H1 (cell line): ENCODE measurements around the gene AVPR2. TPM values are rescaled to one million over a fixed set of nuclear protein-coding genes. Genes with fewer than 3 reads are reported as not detected.

ENCODE experiments used
- CBX8 ChIP-seq: fragments of 300-800, 300-1000 bp; sonication (generic); IDR thresholded peaks from 2 replicates; pipeline ENCODE4 v1.7.1; 2016; ENCODE audit warnings: low read depth, low read length, borderline replicate concordance
- GTF2F1 ChIP-seq: IDR thresholded peaks from 2 replicates; pipeline ENCODE4 v1.6.1; 2012; ENCODE audit warnings: low read depth, low read length, improper control_type of control experiment, borderline replicate concordance
- KDM1A ChIP-seq: fragments of 200-600, 300-600 bp; sonication (generic); IDR thresholded peaks from 2 replicates; pipeline ENCODE4 v1.7.1; 2016; ENCODE audit warnings: mild to moderate bottlenecking, low read length, borderline replicate concordance
- RAD21 ChIP-seq, 2 experiments: IDR thresholded peaks in 1 of 2; conservative IDR thresholded peaks in 1 of 2; 2 replicates each; pipeline ENCODE4 v1.6.1; 2011; ENCODE audit warnings: low read depth in 2 of 2, low read length in 2 of 2, improper control_type of control experiment in 1 of 2, inconsistent platforms in 1 of 2, mild to moderate bottlenecking in 1 of 2, moderate library complexity in 1 of 2
- RNF2 ChIP-seq: fragments of 200-900, 300-1000 bp; sonication (generic); IDR thresholded peaks from 2 replicates; pipeline ENCODE4 v1.7.1; 2016; ENCODE audit warnings: borderline replicate concordance, low read depth, mild to moderate bottlenecking, antibody characterized with exemption, low read length; ENCODE audit not compliant: poor library complexity, severe bottlenecking; ENCODE audit errors: missing control alignments
- SP1 ChIP-seq: IDR thresholded peaks from 2 replicates; pipeline ENCODE4 v1.6.1; 2011; ENCODE audit warnings: low read depth, low read length
- SP2 ChIP-seq: IDR thresholded peaks from 2 replicates; pipeline ENCODE4 v1.6.1; 2012; ENCODE audit warnings: mild to moderate bottlenecking, low read length, inconsistent platforms
- polyA plus RNA-seq, 7 experiments: library from polyadenylated mRNA; depleted of rRNA in 3 of 7; stranded (reverse) in 5 of 7; unstranded in 2 of 7; fragments of >200 nt in 5 of 7; fragments of 200-250 nt in 2 of 7; gene quantifications; 1 replicate in 5 of 7; 2 replicates in 1 of 7; 4 replicates in 1 of 7; pipeline versions ENCODE4 v1.2.1 to v1.2.3, GENCODE V29; 2011 to 2013; ENCODE audit warnings: missing spikeins in 2 of 7, mixed read lengths in 2 of 7
- total RNA-seq: library from RNA; stranded (reverse); fragmentation: NEBNext Ultra II Directional; extraction: Animal tissue kit (Norgen Biotek cat#: 25700); gene quantifications from 2 replicates; pipeline ENCODE4 v1.2.1, GENCODE V29; 2021
- TF ChIP-seq, protein P1 (sequence below): IDR thresholded peaks from 2 replicates; pipeline ENCODE4 v1.6.1; 2012; ENCODE audit warnings: inconsistent platforms

Gene AVPR2
- total and polyA plus RNA-seq, 2 of the 8 experiments (the other 6 are each of a cell fraction or from before 2014, with no cell fraction given): 0.09 TPM; not detected in 1

DNA sequence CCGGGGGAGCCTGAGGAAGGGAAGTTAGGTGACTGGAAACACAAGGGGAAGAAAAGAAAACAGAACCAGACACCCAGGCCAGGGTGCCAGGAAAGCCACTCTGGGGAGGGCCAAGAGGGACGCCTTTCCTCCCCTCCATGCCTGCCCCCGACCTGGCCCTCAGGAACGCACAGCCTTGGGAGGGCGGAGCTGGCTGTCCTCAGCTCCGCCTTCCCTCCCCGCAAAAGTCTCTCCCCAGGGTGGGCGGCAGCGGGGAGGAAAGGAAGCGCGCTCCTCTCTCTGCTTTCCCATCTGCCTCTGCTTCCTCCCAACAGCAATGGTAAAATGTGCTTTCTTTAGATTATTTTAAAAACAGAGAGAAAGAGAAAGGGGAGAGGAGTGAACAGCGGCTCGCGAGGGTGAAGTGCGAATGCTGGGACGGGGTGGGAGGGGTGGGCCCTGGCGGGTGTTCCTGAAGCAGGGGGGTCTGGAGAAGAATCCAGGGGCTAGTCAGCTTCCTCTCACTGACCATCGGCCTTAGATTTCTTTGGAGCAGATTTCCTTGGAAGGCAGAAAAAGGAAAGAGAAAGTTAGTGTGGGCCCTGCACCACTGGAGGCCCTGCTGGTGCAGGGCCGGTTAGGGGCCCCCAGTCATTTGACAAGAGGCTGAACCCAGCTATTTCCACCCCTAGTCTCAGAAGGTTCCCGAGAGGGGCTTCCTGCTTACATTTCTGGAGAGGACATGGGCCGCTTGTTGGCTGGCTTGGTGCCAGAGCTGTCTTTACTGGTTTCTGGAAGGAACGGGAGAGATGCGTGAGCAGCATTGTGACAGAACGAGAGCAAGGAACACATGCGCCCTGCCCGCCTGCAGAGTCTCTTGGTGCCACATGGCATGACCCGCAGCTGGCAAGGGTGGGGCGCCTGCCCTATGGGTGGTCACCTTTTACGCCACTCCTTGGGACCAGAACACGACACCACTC lies 44.7 kb downstream of the AVPR2 start (continued):
- TF ChIP-seq SP1: no peak
- TF ChIP-seq RAD21 (IDR thresholded peaks at IDR 0.05 in 1 of 2, conservative IDR thresholded peaks at IDR 0.05 in 1 of 2; ENCODE audit: low read depth in 2 of 2, low read length in 2 of 2): no peak
- TF ChIP-seq KDM1A: no peak
- no peak for TF ChIP-seq GTF2F1
- no peak for TF ChIP-seq RNF2
- no peak for TF ChIP-seq SP2
- no peak for TF ChIP-seq CBX8
- TF ChIP-seq, protein P1, sequence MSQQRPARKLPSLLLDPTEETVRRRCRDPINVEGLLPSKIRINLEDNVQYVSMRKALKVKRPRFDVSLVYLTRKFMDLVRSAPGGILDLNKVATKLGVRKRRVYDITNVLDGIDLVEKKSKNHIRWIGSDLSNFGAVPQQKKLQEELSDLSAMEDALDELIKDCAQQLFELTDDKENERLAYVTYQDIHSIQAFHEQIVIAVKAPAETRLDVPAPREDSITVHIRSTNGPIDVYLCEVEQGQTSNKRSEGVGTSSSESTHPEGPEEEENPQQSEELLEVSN: no peak
